ENCODE measurements around the gene ZNF700. TPM values are rescaled to one million over a fixed set of nuclear protein-coding genes. Genes with fewer than 3 reads are reported as not detected.

ZNF700 gene
- total and polyA plus RNA-seq, 9 of the 15 experiments (the other 6 are each of a cell fraction or from before 2014, with no cell fraction given): 10.3 to 24.7 (median 14.1) TPM

GRCh38 chr19:11942008-11942842, 17.3 kb downstream of the ZNF700 start:
- 0 out of 2 replicates have a peak, but pooled peaks have one; percentile 49 for TF ChIP-seq ZNF124 (CRISPR knock-in tag; IDR thresholded peaks at IDR 0.05)
- no peak for TF ChIP-seq ZNF696 (CRISPR knock-in tag; conservative IDR thresholded peaks at IDR 0.05)
- TF ChIP-seq CEBPG (CRISPR knock-in tag; IDR thresholded peaks at IDR 0.05): no peak
- TF ChIP-seq CEBPG (tag; conservative IDR thresholded peaks at IDR 0.05 in 1 of 2, IDR thresholded peaks at IDR 0.05 in 1 of 2): no peak
- no peak for TF ChIP-seq PRMT5 (CRISPR knock-in tag; IDR thresholded peaks at IDR 0.05)
- no peak overlapping the region for H3K4me3 ChIP-seq
- no peaks in the 10 kb centered on the region for H3K27me3 ChIP-seq (ENCODE audit: control insufficient read depth in 2 of 2, insufficient read depth in 2 of 2, low read length in 2 of 2)
- no peak overlapping the region for H3K27ac ChIP-seq (ENCODE audit: extremely low read depth, low read depth, low read length)
- DNase-seq (ENCODE audit: extremely low read depth in 1 of 4, low spot score in 3 of 4) (no peak), FAIRE-seq (no peak), ATAC-seq (no peak)
- CTCF ChIA-PET (ENCODE audit: low intra/inter-chr PET ratio): no interaction called here
- POLR2A ChIA-PET: no interaction called here
- intact Hi-C loops (cut with micrococcal nuclease): no loop called here
- H3K36me3 ChIP-seq (ENCODE audit: control insufficient read depth, insufficient read depth, low read length): peaks cover 36% of the 10 kb centered on the region
- 80% methylated on average over 9 of the region's 10 CpGs for WGBS (ENCODE audit: insufficient coverage, low coverage, missing lambda C conversion rate)
- no peak overlapping the region for H3K4me2 ChIP-seq (ENCODE audit: insufficient read depth, low read length)
- no peaks in the 10 kb centered on the region for H4K20me1 ChIP-seq (replicated peaks; ENCODE audit: control insufficient read depth, insufficient read depth, low read length)
- peaks cover 50% of the 10 kb centered on the region for H3K79me2 ChIP-seq (ENCODE audit: control insufficient read depth, insufficient read depth, low read length)
- in situ Hi-C loops (cut with MboI): no loop called here
- H3K9ac ChIP-seq (ENCODE audit: insufficient read depth in 1 of 2, low read depth in 2 of 2, low read length in 2 of 2): no peak overlapping the region
- no peak overlapping the region for H2AFZ ChIP-seq (ENCODE audit: low read depth, low read length)
- no TSS peak for BruUV-seq (replicated peaks)
- peaks cover 47% of the 10 kb centered on the region for H3K9me3 ChIP-seq (replicated peaks; ENCODE audit: control insufficient read depth, insufficient read depth, low read depth, low read length)
- H3K9me1 ChIP-seq (ENCODE audit: control insufficient read depth, insufficient read depth, low read length): no peaks in the 10 kb centered on the region
- H3K4me1 ChIP-seq (replicated peaks in 1 of 2; ENCODE audit: control insufficient read depth in 2 of 2, insufficient read depth in 2 of 2, low read length in 2 of 2): no peaks in the 10 kb centered on the region

- Histone ChIP-seq H3K4me3 (no peak overlapping the region), H3K27ac (ENCODE audit: extremely low read depth, low read depth, low read length) (no peak overlapping the region), H3K4me2 (ENCODE audit: insufficient read depth, low read length) (no peak overlapping the region), H4K20me1 (replicated peaks; ENCODE audit: control insufficient read depth, insufficient read depth, low read length) (no peaks in the 10 kb centered on the region), H2AFZ (ENCODE audit: low read depth, low read length) (no peak overlapping the region), H3K27me3 (ENCODE audit: control insufficient read depth in 2 of 2, insufficient read depth in 2 of 2, low read length in 2 of 2) (no peaks in the 10 kb centered on the region), H3K9me1 (ENCODE audit: control insufficient read depth, insufficient read depth, low read length) (no peaks in the 10 kb centered on the region), H3K9ac (ENCODE audit: insufficient read depth in 1 of 2, low read depth in 2 of 2, low read length in 2 of 2) (no peak overlapping the region), H3K4me1 (replicated peaks in 1 of 2; ENCODE audit: control insufficient read depth in 2 of 2, insufficient read depth in 2 of 2, low read length in 2 of 2) (no peaks in the 10 kb centered on the region), H3K79me2 (ENCODE audit: control insufficient read depth, insufficient read depth, low read length) (peaks cover 46% of the 10 kb centered on the region), H3K9me3 (replicated peaks; ENCODE audit: control insufficient read depth, insufficient read depth, low read depth, low read length) (peaks cover 49% of the 10 kb centered on the region), H3K36me3 (ENCODE audit: control insufficient read depth, insufficient read depth, low read length) (peaks cover 42% of the 10 kb centered on the region)
- intact Hi-C loops (cut with micrococcal nuclease): no loop called here
- FAIRE-seq: no peak
- no TSS peak for BruUV-seq (replicated peaks)
- peak in 1 of 4 experiments; percentile 28 for DNase-seq (ENCODE audit: extremely low read depth in 1 of 4, low spot score in 3 of 4)
- ChIA-PET CTCF (ENCODE audit: low intra/inter-chr PET ratio) (no interaction called here), POLR2A (no interaction called here)
- in situ Hi-C loops (cut with MboI): no loop called here
- ATAC-seq: no peak
- TF ChIP-seq XRCC3 (IDR thresholded peaks at IDR 0.05): peak; percentile 64; the same call in 1 of the 2 replicates
- no peak for TF ChIP-seq MAFF (IDR thresholded peaks at IDR 0.05; ENCODE audit: low read length)
- TF ChIP-seq MEF2A (IDR thresholded peaks at IDR 0.05; ENCODE audit: control insufficient read depth, low read depth, low read length): no peak
- TF ChIP-seq SRF (CRISPR knock-in tag; IDR thresholded peaks at IDR 0.05): no peak
- TF ChIP-seq FOXK1 (CRISPR knock-in tag; IDR thresholded peaks at IDR 0.05; ENCODE audit: borderline replicate concordance): no peak
- peak; percentile 81 for TF ChIP-seq ZNF274 (IDR thresholded peaks at IDR 0.05; ENCODE audit: borderline replicate concordance, low read depth, low read length)
- TF ChIP-seq SMARCC2 (IDR thresholded peaks at IDR 0.05; ENCODE audit: low read depth): no peak
- TF ChIP-seq GABPB2 (CRISPR knock-in tag; conservative IDR thresholded peaks at IDR 0.05): no peak
- no peak for TF ChIP-seq ASH1L (IDR thresholded peaks at IDR 0.05; ENCODE audit: borderline replicate concordance, low read depth, partially characterized antibody)
- no peak for TF ChIP-seq ATF1 (CRISPR knock-in tag; IDR thresholded peaks at IDR 0.05)
- no peak for TF ChIP-seq ATF1 (tag; IDR thresholded peaks at IDR 0.05)
- no peak for TF ChIP-seq MCM2 (IDR thresholded peaks at IDR 0.05; ENCODE audit: low read depth)
These were observed 17.9 kb downstream of the ZNF700 start for GRCh38 chr19:11942843-11943108.
